HG03060 (cell line): ENCODE data around the gene TGFB1I1.
"Not testable (repeated sequence)": the region's sequence is repeated elsewhere in the genome, so short reads cannot be mapped to it uniquely, and the experiment has no call there.

Experiments
- ATAC-seq: cut with Tn5 transposase; IDR thresholded peaks from one replicate; pipeline ENCODE4 v1.9.1; 2021; ENCODE audit warnings: low read depth, moderate number of reproducible peaks; ENCODE audit not compliant: unreplicated experiment

Gene TGFB1I1

DNA sequence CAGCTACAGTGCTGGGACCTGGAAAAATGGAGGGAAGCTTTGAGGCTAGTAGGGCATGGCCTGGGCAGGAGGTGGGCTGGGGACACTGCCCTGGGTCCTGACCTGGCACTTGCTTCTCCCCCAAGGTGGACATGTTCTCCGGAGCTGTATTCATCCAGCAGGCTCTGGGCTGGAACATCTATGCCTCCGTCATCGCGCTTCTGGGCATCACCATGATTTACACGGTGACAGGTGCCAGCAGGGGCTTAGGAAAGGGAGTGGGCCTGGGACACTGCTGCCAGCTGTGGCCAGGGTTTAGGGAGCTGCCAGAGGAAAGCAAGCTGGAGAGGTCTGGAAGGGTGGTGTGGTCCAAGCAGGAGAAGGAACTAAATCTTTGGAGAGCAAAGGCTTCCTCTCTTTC, 14.1 kb downstream of the TGFB1I1 start:
- ATAC-seq, result no peak

DNA sequence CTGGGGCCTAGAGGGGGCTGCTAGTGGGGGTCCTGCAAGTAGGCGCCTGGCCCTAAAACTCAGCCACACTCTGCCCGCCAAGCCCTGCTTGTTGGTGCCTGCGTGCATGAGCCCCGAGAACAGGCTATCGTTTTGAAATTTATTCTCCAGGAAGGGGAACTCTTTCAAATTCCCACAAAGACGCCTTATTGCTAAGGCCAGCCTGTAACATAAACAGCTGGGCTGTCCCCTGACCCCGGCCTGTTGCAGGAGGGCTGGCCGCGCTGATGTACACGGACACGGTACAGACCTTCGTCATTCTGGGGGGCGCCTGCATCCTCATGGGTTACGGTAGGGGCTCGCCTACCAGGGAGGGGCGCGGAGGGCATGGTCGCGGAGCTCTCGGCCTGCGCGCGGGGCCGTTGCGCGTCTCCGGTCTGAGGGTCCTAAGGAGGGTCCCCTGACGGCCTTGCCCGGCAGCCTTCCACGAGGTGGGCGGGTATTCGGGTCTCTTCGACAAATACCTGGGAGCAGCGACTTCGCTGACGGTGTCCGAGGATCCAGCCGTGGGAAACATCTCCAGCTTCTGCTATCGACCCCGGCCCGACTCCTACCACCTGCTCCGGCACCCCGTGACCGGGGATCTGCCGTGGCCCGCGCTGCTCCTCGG, 15.2 kb downstream of the TGFB1I1 start:
- ATAC-seq, result no peak

DNA sequence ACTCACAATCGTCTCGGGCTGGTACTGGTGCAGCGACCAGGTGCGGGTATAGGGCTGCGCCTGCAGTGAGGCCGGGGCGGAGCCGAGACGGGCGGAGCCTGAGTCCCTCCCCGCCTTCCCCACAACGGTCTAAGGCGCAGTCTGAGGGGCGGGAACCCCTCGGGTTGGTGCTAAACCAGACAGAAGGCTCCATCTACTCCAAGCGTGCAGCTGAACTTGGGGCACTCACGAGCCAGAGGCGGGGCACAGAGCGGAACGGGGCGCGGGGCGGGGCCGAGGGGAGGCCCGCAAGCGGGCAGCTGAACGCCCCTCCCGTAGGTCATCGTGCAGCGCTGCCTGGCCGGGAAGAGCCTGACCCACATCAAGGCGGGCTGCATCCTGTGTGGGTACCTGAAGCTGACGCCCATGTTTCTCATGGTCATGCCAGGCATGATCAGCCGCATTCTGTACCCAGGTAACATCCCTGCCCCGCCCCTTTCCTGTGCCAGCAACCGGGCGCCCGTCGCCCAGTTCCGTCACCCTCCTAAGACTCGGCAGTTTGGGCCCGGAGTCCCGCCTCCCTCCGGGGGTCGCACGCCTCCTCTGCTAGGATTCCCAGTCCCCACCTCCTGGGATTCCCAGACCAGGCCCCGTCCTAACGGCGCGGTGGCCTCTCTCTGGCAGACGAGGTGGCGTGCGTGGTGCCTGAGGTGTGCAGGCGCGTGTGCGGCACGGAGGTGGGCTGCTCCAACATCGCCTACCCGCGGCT, 15.9 kb downstream of the TGFB1I1 start:
- ATAC-seq, result no peak

DNA sequence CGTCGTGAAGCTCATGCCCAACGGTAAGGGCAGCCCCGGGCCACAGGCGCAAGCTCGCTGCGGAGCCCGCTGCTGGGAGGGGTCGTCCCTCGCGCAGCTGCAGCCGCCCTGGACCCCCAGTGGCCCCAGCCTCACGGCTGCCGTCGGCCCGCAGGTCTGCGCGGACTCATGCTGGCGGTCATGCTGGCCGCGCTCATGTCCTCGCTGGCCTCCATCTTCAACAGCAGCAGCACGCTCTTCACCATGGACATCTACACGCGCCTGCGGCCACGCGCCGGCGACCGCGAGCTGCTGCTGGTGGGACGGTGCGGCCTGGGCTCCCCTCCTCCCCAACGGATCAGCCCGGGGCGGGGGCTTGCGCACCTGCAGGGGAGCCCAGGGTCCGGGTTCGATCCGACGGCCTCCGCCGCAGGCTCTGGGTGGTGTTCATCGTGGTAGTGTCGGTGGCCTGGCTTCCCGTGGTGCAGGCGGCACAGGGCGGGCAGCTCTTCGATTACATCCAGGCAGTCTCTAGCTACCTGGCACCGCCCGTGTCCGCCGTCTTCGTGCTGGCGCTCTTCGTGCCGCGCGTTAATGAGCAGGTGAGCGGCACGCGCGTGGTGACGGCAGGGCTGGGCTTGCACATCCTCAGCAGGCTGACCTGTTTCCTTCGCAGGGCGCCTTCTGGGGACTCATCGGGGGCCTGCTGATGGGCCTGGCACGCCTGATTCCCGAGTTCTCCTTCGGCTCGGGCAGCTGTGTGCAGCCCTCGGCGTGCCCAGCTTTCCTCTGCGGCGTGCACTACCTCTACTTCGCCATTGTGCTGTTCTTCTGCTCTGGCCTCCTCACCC, 16.7 kb downstream of the TGFB1I1 start:
- ATAC-seq, result no peak

DNA sequence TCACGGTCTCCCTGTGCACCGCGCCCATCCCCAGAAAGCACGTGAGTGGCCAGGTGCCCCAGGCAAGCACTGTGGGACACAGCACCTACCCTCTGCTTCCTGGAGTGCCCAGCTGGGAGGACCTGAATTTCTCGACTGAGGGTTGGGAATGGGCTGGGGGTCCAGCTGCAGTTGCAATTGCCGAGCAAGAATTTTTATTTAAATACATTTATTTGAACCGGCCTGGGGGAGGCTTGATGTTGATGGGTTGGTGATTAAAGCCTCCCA, 17.3 kb downstream of the TGFB1I1 start:
- ATAC-seq, result no peak

DNA sequence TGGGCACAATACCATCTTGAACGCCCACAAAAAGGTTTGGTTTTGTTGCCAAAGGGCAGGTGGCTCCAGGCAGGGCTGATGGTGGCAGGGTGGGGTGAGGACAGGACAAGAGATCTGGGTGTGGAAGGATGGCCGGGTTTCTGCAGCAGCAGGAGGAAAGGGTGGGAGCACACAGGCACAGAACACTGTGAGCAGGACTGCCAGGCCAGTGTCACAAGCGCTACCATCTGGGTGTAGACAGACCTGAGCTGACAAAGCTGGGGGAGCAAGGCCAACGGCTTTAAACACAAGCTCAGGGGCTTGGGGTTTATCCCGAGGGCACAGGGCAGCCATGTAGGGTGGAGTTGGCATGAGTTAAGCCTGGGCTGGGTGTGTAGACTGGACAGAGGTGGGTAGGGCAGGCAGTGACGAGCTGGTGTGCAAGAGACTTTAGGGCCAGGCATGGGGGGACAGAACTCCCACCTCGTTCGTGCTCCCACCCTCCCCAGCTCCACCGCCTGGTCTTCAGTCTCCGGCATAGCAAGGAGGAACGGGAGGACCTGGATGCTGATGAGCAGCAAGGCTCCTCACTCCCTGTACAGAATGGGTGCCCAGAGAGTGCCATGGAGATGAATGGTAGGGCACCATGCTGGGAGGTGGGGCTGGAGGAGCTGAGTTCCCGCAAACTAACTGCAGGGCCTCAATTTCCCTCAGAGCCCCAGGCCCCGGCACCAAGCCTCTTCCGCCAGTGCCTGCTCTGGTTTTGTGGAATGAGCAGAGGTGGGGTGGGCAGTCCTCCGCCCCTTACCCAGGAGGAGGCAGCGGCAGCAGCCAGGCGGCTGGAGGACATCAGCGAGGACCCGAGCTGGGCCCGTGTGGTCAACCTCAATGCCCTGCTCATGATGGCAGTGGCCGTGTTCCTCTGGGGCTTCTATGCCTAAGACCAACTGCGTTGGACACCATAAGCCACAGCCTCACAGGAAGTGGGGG, 17.9 kb downstream of the TGFB1I1 start:
- no peak for ATAC-seq

DNA sequence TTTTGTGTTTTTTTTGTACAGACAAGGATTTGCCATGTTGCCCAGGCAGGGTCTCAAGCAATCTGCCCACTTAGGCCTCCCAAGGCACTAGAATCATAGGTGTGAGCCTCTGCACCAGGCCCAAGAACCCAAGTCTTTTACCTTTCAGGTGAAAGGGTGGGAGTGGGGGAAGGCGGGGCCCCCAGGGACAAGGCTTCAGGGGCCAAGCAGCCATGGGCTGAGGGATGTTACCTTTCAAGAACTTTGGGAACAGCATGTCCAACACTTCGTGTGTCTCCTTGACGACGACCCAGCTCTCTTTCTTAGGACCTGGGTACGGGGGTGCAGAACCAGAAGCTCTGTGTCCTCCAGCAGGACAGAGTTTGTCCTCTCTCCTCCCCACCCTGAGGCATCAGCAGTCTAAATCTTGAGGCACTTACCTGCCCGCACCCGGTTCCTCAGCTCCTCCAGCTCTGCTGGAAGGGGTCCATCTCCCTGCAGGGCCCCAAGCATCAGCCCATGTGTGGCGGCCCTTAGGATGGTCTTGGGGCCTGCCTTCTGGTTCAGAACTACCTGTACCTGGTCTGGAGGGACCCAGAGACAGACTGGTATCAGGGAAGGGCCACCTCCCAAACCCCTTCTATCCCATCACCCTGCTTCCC, 19.9 kb downstream of the TGFB1I1 start:
- ATAC-seq, result no peak

DNA sequence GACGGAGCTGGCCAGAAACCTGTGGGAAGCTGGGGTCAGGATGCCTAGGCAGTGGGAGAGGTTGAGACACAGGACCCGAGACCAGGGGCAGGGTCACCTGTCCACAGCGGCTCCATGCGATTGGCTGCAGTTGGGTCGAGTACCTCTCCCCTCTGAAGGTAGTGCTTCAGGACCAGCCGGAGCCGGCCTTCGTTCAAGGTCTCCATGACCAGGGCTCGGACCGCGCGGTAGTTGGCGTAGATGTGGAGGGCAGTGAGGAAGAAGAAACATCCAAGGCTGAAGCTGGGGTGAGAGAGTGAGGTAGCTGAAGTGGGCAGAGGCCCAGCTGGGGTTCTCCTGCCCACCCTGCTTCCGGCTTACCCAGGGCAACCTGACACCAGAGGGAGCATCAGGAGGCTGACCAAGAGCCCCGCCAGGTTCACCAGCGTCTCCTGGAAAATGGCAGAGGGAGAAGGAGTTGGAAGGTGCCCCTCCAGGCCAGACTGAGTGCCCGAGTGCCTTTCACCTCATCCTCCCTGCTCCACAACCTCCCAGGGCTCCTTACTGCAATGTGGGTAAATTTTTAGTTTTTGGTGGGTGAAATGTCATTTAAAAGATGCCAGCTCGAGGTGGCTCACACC, 21.7 kb downstream of the TGFB1I1 start:
- no peak for ATAC-seq

DNA sequence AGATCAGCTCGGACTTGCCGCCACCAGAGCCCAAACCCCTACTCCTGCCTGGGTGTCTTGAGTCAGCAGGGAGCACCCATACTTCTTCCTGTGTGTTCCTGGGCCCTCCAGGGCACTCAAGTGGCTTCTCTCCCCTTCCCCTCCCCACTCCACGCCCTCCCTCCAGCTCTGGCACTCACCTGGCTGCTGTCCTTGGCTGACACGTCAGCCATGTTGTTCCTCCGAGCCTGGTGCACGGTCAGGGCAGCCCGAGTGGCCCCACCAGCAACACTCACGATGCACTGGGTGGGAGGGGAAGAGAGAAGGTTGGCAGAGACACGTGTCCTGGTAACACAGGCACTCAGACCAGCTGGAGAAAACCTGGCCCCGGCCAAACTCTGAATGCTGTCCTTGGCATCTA, 24.7 kb downstream of the TGFB1I1 start:
- no peak for ATAC-seq

DNA sequence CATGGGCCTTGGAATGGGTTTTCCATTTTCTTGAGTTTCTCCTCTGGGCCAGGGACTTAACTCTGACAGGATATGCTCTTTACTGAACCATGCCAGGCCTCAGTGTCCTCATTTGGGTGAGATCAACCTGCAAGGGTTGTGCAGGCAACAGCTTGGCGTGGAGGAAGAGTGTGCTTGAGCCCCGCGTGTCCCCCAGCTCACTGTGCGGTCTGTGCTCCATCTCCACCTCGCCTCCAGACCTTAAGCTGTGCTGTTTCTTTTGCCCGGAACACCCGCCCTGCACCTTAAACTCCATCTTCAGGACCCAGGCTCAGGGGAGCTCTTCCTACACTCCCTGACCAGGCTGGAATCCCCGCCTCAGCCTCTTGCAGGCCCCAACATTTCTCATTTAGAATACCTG, 26.5 kb downstream of the TGFB1I1 start:
- no peak for ATAC-seq

DNA sequence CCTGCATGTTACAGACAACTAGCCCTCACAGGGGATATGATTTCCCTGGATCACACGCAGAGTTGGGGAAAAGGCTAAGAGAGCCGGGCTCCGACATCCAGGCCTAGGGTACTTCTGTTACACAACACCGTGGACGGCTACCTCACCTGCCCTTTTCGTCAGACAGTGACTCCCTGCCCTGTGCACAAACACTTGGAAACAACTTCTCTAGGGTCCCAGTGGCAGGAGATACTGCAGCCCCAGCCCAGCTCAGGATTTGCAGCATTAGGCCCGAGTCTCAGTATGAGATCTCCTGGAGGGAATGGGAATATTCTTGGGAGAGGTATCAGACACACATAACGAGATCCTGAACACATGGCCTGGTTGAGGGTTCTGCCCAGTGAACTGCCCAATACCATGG, 28.0 kb downstream of the TGFB1I1 start:
- no peak for ATAC-seq

DNA sequence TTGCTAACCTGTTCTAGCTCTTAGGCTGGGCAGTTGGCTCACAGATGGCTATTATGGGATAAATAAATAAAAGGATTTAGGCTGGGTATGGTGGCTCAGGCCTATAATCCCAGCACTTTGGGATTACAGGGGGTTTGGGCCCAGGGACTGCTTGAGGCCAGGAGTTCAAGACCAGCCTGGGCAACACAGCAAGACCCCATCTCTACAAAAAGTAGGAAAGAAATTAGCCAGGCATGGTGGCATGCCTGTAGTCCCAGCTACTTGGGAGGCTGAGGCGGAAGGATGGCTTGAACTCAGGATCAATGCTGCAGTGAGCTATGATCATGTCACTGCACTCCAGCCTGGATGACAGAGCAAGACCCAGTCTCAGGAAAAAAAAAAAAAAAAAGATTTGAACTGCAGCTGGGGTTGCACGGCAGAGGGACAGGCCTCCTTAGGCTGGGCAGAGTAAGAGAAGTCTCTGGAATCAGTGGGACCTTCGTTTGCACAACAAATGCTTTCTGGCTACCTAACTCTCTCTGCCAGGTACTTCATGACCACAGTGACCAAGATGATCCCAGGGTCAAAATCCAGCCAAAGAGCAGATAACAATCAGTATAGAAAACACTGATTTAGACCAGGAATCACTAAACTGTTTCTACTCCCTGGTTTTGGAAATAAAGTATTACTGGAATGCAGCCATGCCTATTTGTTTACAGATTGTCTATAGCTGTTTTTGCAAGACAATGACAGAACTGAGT, 29.4 kb downstream of the TGFB1I1 start:
- no peak for ATAC-seq

DNA sequence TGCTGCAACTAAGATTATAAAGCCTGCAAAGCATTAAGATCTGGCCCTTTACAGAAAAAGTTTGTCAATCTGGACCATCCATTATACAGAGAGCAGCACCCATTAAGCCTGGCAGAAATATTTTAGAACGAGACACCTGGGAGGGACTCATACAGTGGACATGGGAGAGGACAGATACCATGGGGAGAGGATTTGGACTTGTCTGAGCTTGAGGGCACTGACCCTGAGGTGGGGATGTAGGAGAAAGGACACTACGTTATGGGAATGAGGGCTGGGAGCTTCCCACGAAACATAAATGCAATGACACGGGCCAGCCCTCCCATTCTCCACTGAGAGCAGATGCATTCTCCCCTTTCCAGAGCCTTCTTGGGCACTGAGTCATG, 30.0 kb downstream of the TGFB1I1 start:
- ATAC-seq, result no peak

DNA sequence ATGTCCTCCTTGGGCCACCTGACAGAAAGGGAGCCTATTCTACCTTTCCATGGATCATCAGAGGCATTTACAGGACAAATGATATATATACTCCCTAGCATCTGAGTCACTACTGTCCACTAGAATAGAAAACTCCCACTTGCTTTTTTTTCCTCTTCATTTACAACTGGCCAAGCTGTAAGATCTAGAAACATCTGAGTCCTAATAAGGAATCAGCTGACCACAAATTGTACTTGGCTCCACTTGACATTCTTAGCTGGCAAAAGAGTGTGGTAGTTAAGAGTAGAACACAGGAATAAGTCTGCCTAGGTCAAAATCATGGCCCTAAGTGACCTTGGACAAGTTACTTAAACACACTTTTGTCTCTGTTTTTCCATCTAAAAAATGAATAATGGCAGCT, 31.0 kb downstream of the TGFB1I1 start:
- ATAC-seq, result no peak

DNA sequence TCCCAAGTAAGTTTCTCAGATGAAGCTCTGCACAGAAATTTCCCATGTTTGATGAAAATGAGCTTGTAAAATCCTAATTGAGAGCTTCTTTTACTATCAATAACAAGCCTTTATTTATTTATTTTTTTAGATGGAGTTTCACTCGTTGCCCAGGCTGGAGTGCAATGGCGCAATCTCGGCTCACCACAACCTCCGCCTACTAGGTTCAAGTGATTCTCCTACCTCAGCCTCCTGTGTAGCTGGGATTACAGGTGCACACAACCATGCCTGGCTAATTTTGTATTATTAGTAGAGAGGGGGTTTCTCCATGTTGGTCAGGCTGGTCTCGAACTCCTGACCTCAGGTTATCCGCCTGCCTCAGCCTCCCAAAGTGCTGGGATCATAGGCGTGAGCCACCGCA, 31.6 kb downstream of the TGFB1I1 start:
- ATAC-seq, result not testable (repeated sequence)

DNA sequence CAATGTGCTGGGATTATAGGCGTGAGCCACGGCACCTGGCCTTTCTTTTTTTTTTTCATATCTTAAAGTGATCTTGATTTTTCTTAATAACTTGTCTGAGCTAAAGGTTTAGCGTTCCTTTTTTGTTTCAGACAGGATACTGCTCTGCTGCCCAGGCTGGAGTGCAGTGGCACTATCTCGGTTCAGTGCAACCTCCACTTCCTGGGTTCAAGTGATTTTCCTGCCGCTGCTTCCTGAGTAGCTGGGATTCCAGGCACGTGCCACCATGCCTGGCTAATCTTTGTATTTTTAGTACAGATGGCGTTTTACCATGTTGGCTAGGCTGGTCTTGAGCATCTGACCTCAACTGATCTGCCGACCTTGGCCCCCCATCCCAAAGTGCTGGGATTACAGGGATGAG, 32.2 kb downstream of the TGFB1I1 start:
- ATAC-seq, result no peak

DNA sequence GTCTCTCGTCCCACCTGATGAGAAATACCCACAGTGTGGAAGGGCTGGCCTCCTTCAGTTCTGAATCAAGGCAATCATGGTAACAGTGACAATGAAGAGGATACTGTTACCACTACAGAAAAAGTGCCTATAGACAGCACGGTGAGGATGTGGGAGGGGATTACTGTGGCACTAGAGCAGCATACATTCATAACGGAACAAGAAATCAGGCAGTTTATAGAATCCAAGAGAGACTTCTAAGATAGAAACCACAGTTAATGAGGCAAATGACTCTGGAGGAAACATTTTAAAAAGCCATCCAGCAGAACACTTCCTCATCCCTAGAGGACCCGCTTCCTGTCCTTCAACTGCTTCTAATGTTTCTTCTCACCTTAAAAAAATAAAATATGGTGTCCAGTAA, 33.5 kb downstream of the TGFB1I1 start:
- ATAC-seq, result no peak

DNA sequence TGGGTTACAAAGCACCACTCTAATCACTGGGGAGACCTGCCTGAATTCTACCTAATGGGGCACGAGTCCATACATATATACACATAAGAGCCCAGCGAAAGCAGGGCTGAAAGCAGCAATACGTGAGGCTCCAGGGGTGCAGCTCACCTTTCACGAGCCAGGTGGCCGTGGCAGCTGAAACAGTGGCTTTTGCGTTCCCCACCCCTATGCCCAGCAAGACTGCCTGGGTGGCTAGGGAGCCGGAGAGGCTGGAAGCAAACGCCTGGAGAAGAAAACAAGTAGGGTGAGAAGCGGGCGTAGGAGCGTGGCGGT, 35.6 kb downstream of the TGFB1I1 start:
- no peak for ATAC-seq
